ENCODE results near the gene UGT1A6. TPM values are rescaled to one million over a fixed set of nuclear protein-coding genes. Genes with fewer than 3 reads are reported as not detected.

UGT1A6 gene
- total RNA-seq, 1 donor from 2014 or later, result not detected

GRCh38 chr2:233773854-233774253, 81.2 kb downstream of the UGT1A6 start:
- H3K4me1 Mint-ChIP-seq, result no peaks in the 10 kb centered on the region
- ChIA-PET CTCF (no interaction called here), POLR2A (no interaction called here)
- peaks cover 23% of the 10 kb centered on the region for H3K27me3 Mint-ChIP-seq
- DNase-seq, result no peak
- intact Hi-C loops (cut with micrococcal nuclease), result no loop called here
- peaks cover 12% of the 10 kb centered on the region for H3K9me3 Mint-ChIP-seq
- TF ChIP-seq CTCF (IDR thresholded peaks at IDR 0.05), result no peak
- no peak overlapping the region for H3K4me3 Mint-ChIP-seq
- no peak for ATAC-seq (ENCODE audit: low read depth)
- no peak overlapping the region for H3K27ac Mint-ChIP-seq
- no peaks in the 10 kb centered on the region for H3K36me3 Mint-ChIP-seq (ENCODE audit: low read depth)

GRCh38 chr2:233775414-233775813, 82.7 kb downstream of the UGT1A6 start:
- CTCF ChIA-PET, result no interaction called here
- no peaks in the 10 kb centered on the region for H3K36me3 Mint-ChIP-seq (ENCODE audit: low read depth)
- POLR2A ChIA-PET, result no interaction called here
- peaks cover 12% of the 10 kb centered on the region for H3K9me3 Mint-ChIP-seq
- intact Hi-C loops (cut with micrococcal nuclease), result no loop called here
- ATAC-seq (ENCODE audit: low read depth), result no peak
- TF ChIP-seq CTCF (IDR thresholded peaks at IDR 0.05), result no peak
- no peaks in the 10 kb centered on the region for H3K4me1 Mint-ChIP-seq
- no peak overlapping the region for H3K27ac Mint-ChIP-seq
- H3K27me3 Mint-ChIP-seq, result peaks cover 25% of the 10 kb centered on the region
- no peak for DNase-seq
- H3K4me3 Mint-ChIP-seq, result no peak overlapping the region

- no peaks in the 10 kb centered on the region for H3K36me3 Mint-ChIP-seq (ENCODE audit: low read depth)
- H3K4me3 Mint-ChIP-seq, result no peak within 1 kb of the TSS
- no peak for TF ChIP-seq CTCF (IDR thresholded peaks at IDR 0.05)
- ChIA-PET CTCF (no interaction called here), POLR2A (no interaction called here)
- no peak for DNase-seq
- intact Hi-C loops (cut with micrococcal nuclease), result no loop called here
- H3K27ac Mint-ChIP-seq, result no peak within 1 kb of the TSS
- H3K9me3 Mint-ChIP-seq, result peaks cover 12% of the 10 kb centered on the region
- peaks cover 27% of the 10 kb centered on the region for H3K27me3 Mint-ChIP-seq
- no peaks in the 10 kb centered on the region for H3K4me1 Mint-ChIP-seq
- no peak for ATAC-seq (ENCODE audit: low read depth)
Measured at GRCh38 chr2:233778030-233778429, 85.3 kb downstream of the UGT1A6 start, which contains the start of gene MROH2A. MROH2A (plus strand) TSS chr2:233778330; CDS start chr2:233779359, 1,029 bp downstream.

- H3K27me3 Mint-ChIP-seq, result peaks cover 29% of the 10 kb centered on the region
- H3K4me1 Mint-ChIP-seq, result no peaks in the 10 kb centered on the region
- ATAC-seq (ENCODE audit: low read depth) (no peak), DNase-seq (no peak)
- ChIA-PET CTCF (no interaction called here), POLR2A (no interaction called here)
- H3K9me3 Mint-ChIP-seq, result peaks cover 12% of the 10 kb centered on the region
- no peak overlapping the region for H3K4me3 Mint-ChIP-seq
- H3K36me3 Mint-ChIP-seq (ENCODE audit: low read depth), result no peaks in the 10 kb centered on the region
- no peak for TF ChIP-seq CTCF (IDR thresholded peaks at IDR 0.05)
- intact Hi-C loops (cut with micrococcal nuclease), result no loop called here
- no peak overlapping the region for H3K27ac Mint-ChIP-seq
Measured at GRCh38 chr2:233779722-233780121, 87.0 kb downstream of the UGT1A6 start.

GRCh38 chr2:233780771-233781170, 88.1 kb downstream of the UGT1A6 start:
- Mint-ChIP-seq H3K36me3 (ENCODE audit: low read depth) (no peaks in the 10 kb centered on the region), H3K27ac (no peak overlapping the region), H3K4me3 (no peak overlapping the region), H3K27me3 (peaks cover 24% of the 10 kb centered on the region), H3K4me1 (no peaks in the 10 kb centered on the region), H3K9me3 (peaks cover 11% of the 10 kb centered on the region)
- POLR2A ChIA-PET, result no interaction called here
- DNase-seq, result no peak
- no peak for TF ChIP-seq CTCF (IDR thresholded peaks at IDR 0.05)
- CTCF ChIA-PET, result no interaction called here
- intact Hi-C loops (cut with micrococcal nuclease), result no loop called here
- ATAC-seq (ENCODE audit: low read depth), result no peak
